ENCODE measurements around the gene TCTN3.

- TF ChIP-seq CTCF (IDR thresholded peaks at IDR 0.05) (no peak), RAD21 (IDR thresholded peaks at IDR 0.05; ENCODE audit: low read length) (no peak), EP300 (IDR thresholded peaks at IDR 0.05; ENCODE audit: borderline replicate concordance in 1 of 2, low read depth in 1 of 2, low read length in 1 of 2) (no peak), TAF1 (IDR thresholded peaks at IDR 0.05; ENCODE audit: borderline replicate concordance, low read depth, low read length) (no peak), CHD2 (IDR thresholded peaks at IDR 0.05; ENCODE audit: low read length, partially characterized antibody) (no peak), EZH2phosphoT487 (IDR thresholded peaks at IDR 0.05; ENCODE audit: borderline replicate concordance, low read depth) (no peak), POLR2AphosphoS5 (IDR thresholded peaks at IDR 0.05; ENCODE audit: low read depth, low read length) (no peak), RXRA (IDR thresholded peaks at IDR 0.05; ENCODE audit: borderline replicate concordance, low read depth) (no peak), IRF3 (IDR thresholded peaks at IDR 0.05; ENCODE audit: low read depth, low read length) (no peak)
- TF ChIP-seq, protein P1, sequence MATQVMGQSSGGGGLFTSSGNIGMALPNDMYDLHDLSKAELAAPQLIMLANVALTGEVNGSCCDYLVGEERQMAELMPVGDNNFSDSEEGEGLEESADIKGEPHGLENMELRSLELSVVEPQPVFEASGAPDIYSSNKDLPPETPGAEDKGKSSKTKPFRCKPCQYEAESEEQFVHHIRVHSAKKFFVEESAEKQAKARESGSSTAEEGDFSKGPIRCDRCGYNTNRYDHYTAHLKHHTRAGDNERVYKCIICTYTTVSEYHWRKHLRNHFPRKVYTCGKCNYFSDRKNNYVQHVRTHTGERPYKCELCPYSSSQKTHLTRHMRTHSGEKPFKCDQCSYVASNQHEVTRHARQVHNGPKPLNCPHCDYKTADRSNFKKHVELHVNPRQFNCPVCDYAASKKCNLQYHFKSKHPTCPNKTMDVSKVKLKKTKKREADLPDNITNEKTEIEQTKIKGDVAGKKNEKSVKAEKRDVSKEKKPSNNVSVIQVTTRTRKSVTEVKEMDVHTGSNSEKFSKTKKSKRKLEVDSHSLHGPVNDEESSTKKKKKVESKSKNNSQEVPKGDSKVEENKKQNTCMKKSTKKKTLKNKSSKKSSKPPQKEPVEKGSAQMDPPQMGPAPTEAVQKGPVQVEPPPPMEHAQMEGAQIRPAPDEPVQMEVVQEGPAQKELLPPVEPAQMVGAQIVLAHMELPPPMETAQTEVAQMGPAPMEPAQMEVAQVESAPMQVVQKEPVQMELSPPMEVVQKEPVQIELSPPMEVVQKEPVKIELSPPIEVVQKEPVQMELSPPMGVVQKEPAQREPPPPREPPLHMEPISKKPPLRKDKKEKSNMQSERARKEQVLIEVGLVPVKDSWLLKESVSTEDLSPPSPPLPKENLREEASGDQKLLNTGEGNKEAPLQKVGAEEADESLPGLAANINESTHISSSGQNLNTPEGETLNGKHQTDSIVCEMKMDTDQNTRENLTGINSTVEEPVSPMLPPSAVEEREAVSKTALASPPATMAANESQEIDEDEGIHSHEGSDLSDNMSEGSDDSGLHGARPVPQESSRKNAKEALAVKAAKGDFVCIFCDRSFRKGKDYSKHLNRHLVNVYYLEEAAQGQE (IDR thresholded peaks at IDR 0.05; ENCODE audit: low read depth, low read length): no peak
These were observed 558 bp downstream of the TCTN3 start for GRCh38 chr10:95693071-95693667.
